NCI-H82 treated with DMSO at 0.1 percent for 48 hours (cell line): ENCODE measurements around the gene ZNF48.
"Not testable (repeated sequence)": the region's sequence is repeated elsewhere in the genome, so short reads cannot be mapped to it uniquely, and the experiment has no call there.

ENCODE experiments used
- DNase-seq: peaks from one replicate; lab custom pipeline; 2025; ENCODE audit not compliant: unreplicated experiment; lab: John Stamatoyannopoulos, UW

Gene ZNF48

GRCh38 chr16:30377812-30378235 is 17.4 kb upstream of the ZNF48 start:
- DNase-seq = peak; percentile 53

- DNase-seq = peak; percentile 83
These were observed 16.7 kb upstream of the ZNF48 start for GRCh38 chr16:30378236-30379157.

- no peak for DNase-seq
These were observed 15.9 kb upstream of the ZNF48 start for GRCh38 chr16:30379158-30379783.

- no peak for DNase-seq
These were observed 15.0 kb upstream of the ZNF48 start for GRCh38 chr16:30380072-30380802.

- DNase-seq = no peak
These were observed 14.4 kb upstream of the ZNF48 start for GRCh38 chr16:30380803-30381208.

- DNase-seq = no peak
These were observed 13.8 kb upstream of the ZNF48 start for GRCh38 chr16:30381291-30382041.

- DNase-seq = no peak
These were observed 12.9 kb upstream of the ZNF48 start, which contains the start of gene SEPTIN1 for GRCh38 chr16:30382111-30382881. Gene SEPTIN1 (minus strand): TSS chr16:30382561. CDS start chr16:30382542, 19 bp downstream.

GRCh38 chr16:30383521-30383920 is 11.7 kb upstream of the ZNF48 start:
- DNase-seq = no peak

GRCh38 chr16:30394592-30395154 is 547 bp upstream of the ZNF48 start:
- no peak for DNase-seq

GRCh38 chr16:30395992-30396585 is 869 bp downstream of the ZNF48 start:
- DNase-seq = no peak

GRCh38 chr16:30396627-30397026 is 1.4 kb downstream of the ZNF48 start:
- not testable (repeated sequence) for DNase-seq

GRCh38 chr16:30397056-30397455 is 1.8 kb downstream of the ZNF48 start:
- DNase-seq = no peak

GRCh38 chr16:30397776-30398660 is 2.8 kb downstream of the ZNF48 start:
- no peak for DNase-seq

- DNase-seq = no peak
These were observed 3.6 kb downstream of the ZNF48 start for GRCh38 chr16:30398661-30399434.

GRCh38 chr16:30399435-30400186 is 4.4 kb downstream of the ZNF48 start:
- DNase-seq = no peak

GRCh38 chr16:30401768-30402425 is 6.7 kb downstream of the ZNF48 start:
- no peak for DNase-seq
